ENCODE measurements around the gene HGF.

Gene HGF

DNA sequence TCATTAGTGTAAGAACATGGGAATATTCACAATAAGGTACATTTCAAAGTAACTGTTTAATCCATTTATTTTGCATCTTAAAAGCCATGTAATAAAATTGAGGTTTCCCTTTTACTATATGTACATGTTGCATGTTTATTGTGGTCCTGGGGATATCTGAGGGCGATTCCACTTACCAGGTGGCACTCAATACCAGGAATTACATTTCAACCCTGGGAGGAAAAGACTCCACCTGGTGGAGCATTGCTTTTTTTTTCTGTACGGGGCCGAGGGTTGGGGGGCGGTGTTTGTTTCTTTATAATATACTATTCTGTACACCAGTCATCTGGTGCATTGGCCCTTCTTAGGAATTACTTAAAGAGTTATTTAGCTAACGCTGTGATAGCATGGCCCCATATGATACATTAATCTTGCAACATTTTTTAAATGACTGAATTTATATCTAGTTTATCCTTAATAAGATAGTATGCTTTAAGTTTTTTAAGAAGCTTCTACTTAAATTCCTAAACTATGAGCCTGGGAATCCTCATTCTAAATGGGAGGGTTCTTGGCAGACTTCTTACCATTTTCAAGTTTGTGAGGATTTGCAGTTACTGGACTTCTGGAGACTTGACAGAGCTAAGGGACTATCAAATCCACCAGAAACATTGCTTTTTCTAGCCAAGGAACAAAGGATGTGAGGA, 7.2 kb upstream of the HGF start:
- in situ Hi-C loops (cut with MboI; ENCODE audit: low sequenced_read_pairs): no loop called here

DNA sequence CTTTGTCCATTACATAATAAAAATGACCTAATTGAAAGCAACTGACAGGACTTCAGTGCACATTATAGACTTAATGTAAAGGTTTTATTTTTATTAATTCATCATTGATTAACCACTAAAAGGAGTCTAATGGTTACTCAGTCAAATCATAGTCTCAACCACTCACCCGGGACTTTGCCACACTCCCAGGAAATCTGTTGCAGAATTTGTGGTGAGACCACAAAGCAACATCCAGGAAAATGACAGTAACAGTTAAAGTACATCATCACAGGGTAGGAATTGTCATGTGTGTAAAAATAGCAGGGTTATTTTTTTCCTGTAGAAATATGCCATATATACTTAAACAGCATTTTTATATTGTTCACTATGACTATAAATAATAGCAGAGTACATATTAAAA, 6.3 kb upstream of the HGF start:
- in situ Hi-C loops (cut with MboI; ENCODE audit: low sequenced_read_pairs): no loop called here

DNA sequence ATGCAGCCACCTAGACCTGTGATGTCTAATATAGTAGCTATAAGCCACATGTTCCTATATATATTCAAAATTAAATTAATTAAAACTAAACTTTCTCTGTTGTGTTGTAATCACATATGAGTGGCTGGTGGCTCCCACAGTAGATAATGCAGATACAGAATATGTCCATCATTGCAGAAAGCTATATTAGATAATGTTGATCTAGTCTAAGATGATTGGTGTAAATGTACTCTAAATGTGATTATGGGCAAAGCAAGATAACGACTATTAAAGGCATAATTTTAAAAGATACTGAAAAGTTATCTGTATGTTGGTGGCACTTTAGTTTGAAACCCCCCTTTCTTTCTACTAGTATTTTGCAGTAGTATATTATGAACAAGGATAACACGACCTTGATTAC, 5.7 kb upstream of the HGF start:
- in situ Hi-C loops (cut with MboI; ENCODE audit: low sequenced_read_pairs): no loop called here

DNA sequence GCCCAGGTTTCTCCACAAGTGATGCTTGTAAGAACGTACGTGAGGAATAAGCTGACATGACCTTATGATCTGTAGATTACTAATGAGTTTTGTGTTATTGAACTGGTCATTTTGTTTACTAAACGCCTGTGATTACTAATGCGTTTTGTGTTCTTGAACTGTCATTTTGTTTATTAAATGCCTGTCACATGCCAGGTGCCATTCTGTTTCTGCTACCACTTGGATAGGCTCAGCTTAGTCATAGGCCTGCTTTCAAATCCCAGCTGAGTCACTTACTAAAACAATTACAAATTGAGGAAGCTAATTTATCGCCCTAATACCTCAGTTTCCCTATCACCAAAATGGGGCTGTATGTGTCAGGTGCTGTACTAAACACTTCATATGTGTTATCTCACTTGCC, 4.7 kb upstream of the HGF start:
- in situ Hi-C loops (cut with MboI; ENCODE audit: low sequenced_read_pairs): no loop called here

DNA sequence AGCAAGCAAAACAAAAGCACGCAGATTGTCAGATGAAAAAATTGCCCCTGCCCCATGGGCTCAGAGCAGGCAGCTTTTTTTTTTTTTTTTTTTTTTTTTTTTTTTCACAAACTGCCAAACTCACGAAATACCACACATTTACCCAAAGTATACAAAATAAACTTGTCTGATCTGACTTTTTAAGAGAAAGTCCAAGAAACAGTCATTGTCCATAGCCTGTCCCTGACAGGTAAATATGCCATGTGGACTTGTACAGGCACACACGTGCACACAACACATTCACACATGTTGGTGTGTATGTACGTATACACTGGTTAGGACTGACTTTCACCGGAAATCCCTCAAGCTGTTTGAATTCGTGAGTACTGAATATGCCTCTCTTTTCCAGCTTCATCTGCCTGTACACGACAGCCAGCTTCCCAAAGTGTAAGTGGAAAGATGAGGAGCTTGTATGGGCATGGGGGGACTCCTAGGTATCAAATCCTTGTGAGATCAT, 929 bp upstream of the HGF start:
- in situ Hi-C loops (cut with MboI; ENCODE audit: low sequenced_read_pairs): no loop called here

DNA sequence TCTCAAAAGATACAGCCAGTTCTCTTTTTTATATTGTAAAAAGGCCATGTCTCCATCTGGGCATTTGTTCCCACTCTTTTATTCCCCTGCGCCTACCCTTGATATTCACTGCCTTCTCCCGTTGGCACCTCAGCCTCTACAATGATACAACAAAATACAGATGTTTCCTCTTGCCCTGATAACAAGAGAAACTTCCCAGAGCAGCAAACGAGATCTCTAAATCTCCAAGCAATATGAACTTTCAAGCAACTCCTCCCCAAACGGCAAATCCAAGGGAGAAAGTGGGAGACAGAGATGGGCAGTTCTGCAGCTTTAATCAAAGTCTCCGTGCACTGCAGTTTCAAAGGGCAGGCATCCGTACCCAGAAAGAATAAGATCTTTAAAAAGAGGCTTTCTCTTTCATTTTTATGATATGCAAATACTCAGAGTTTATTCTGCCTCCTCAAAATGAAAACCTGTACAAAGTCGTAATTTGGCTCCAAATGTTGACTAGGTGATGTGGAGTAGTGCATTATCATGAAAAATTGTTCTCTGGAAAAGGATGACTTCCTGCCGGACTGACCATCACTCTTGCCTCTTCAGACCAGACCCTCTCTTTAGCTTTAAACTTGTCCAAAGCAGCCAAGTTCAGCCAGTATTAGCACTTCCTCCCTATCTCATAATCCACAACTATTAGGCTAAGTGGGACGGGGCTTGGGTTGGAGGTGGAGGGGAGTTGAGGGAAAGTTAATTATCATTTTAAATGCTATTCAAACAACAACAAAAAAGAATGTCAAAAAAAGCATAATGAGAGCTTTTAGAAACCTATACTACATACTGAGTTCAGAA, 682 bp downstream of the HGF start:
- in situ Hi-C loops (cut with MboI; ENCODE audit: low sequenced_read_pairs): no loop called here

DNA sequence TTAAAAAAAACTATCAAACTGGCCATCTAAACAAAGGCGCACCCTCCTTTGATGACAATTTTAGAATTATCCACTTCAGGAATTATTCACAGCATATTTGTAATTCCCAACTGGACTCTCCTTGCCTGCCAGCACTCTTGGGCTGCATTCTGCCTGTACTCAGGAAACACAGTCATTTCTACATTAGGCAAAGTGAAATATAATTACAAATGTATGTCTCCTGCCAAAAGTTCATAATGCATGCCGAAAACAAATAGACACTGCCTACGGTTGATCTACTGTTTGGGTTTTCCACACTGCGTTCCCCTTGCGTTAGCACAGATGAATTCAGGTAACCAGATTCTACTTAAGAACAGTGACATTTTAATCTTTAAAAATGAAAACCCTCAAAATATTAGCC, 1.9 kb downstream of the HGF start:
- in situ Hi-C loops (cut with MboI; ENCODE audit: low sequenced_read_pairs): no loop called here

DNA sequence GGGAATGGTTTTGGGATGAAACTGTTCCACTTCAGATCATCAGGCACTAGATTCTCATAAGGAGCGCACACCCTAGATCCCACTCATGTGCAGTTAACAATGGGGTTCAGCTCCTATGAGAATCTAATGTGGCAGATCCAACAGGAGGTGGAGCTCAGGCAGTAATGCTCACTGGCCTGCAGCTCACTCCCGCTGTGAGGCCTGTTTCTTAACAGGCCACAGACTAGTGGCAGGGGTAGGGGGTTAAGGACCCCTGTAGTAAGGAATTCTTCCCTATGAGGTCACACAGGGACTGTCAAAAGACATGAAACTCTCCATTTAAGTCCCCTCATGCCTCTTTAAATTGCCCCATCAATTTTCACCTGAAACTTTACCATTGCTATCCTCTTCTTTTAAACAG, 8.0 kb downstream of the HGF start:
- in situ Hi-C loops (cut with MboI; ENCODE audit: low sequenced_read_pairs): no loop called here

DNA sequence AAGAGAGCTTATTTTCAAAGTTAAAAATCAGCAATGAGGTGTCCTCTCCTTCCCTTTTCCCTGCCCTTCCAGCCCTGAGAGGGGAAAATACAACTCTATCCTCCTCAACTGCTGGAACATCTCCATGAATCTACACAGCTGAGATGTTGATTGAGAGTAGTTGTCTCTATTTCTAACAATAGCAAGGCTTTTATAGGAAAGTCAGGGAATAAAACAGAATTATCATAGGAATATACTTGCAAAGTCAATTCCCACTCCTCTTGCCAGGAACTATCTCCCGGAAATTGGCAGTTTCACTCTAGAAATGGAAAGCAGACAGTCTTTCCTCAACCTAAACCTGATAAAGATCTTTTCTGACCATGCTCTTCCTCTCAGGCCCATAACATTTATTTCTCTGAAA, 8.8 kb downstream of the HGF start:
- in situ Hi-C loops (cut with MboI; ENCODE audit: low sequenced_read_pairs): no loop called here

DNA sequence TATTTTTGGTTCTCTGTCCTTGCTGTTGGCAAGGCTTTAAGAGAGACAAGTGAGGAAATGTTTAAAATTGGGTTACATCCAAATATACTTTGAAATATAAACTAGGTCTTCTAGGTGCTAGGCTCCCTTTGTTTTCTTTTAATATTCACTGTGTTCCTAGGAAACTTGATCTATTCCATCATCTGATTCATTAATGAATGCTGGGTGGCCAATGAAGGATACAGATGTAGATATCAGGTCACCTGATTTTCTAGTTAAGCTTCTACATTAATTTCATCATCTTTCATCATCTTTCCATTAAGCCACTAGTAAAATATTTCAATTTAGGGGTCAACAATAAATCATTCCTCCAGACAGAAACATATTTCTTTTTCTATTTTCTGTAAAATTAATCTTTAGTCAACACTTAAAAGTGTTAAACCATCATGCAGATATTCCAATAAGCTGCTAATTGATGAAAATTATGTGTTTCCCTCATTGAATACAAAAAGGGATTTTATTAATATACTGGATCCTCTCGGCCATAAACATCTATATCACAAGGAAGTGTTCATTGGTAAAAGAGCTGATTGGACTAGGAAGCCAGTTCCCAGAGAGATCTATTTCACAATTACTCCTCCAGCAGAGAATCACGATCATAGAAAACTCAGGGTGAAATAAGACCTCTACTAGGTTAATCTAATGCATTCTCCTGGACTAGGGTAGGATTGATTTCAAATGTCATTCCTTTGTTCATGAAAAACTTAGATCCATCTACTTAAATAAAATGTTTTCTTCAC, 14.7 kb downstream of the HGF start:
- in situ Hi-C loops (cut with MboI; ENCODE audit: low sequenced_read_pairs): no loop called here

DNA sequence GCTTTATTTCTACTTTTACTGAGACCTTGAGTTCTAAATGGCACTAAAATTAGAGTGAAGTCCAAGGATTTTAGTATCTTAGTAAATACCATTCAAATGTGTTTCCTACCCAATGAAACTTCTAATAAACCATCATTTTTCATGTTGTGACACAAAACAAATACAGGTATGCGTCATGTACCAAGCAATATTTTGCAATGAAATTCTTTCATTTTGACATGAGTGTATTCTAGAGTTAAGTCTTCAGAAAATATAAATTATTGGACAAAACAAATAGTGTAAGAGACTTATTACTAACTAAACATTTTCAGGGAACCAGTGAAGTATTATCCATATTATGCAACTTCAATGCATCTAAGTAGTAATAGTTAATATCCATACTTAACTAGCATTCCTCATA, 16.5 kb downstream of the HGF start:
- in situ Hi-C loops (cut with MboI; ENCODE audit: low sequenced_read_pairs): no loop called here

DNA sequence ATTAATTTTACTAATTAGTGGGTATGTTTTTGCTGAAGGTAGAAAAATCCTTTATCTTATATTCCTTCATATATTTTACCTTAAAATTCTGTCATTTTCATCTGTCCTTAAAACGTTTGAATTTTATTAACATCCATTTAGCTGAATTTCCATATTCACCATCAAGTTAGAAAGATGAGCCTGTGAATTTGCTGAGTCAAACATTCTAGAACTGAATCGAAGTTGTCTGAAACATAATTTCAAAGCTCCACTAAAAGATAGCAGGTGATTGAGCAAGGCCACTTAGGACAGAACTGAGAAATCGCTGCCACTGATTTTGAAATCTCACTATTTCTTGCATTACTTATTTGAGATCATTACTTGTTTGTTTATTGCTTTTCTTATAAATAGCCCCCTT, 17.5 kb downstream of the HGF start:
- in situ Hi-C loops (cut with MboI; ENCODE audit: low sequenced_read_pairs): no loop called here

DNA sequence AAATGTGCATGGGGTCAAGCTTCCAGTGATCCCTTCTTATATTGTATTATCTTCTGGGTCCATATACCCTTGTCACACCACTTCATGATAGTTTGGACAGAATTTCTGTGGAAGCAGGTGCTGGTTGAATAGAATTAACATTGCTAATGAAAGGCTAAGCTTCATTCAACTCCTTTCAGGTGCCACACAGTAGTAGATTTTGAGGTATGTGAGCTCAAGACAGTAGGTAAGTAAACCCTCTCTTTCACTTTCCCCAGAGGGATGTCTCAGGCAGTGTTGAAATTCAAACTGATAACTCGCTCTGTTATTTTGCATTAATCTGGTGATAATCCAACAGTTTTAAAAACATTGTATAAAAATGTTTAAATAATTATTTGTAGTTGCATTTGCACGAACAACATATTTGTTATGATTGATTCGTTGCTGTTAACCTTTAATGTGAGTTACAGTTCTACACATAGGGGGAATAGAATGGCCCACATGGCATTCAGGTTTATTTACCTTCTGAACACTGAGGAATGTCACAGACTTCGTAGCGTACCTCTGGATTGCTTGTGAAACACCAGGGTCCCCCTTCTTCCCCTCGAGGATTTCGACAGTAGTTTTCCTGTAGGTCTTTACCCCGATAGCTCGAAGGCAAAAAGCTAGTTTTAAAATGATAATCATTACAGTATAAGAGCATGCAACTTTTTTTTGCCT, 18.1 kb downstream of the HGF start:
- in situ Hi-C loops (cut with MboI; ENCODE audit: low sequenced_read_pairs): no loop called here

DNA sequence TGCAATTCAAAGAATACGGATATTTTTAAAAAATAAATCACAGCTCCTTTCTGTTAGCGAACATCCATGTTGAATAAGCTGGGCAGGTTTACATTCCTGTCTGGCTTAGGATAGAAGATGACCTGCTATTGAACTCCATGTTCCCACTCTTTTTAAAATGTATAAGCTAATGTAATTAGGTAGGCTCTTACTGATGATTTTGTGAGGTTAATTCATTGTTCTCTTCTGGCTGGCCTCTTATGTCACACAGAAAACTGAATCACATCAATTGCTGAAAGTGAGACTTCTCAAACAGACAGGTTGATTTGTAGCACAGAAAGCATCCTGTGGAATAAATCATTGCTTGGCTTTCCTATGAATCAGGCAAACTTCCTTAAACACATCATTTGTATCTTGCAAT, 24.2 kb downstream of the HGF start:
- in situ Hi-C loops (cut with MboI; ENCODE audit: low sequenced_read_pairs): no loop called here

DNA sequence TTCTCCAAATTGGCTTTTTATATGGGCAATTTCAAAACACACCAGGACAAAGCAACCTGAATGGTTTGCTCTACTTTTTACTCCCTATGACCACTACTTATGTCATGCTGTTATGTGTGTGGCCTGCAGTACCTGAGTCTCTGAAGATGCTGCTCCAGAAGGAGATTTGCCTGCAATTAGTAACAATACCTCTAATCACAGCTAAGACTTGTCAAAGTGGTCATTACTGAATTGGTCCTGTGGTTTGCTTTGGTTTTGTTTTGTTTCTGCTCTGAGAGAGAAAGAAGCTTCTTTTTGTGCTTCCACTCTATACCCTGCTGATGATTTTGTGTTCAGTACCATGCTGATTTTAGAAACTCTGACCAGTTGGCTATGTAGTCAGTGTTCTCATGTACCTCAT, 25.5 kb downstream of the HGF start:
- in situ Hi-C loops (cut with MboI; ENCODE audit: low sequenced_read_pairs): no loop called here

DNA sequence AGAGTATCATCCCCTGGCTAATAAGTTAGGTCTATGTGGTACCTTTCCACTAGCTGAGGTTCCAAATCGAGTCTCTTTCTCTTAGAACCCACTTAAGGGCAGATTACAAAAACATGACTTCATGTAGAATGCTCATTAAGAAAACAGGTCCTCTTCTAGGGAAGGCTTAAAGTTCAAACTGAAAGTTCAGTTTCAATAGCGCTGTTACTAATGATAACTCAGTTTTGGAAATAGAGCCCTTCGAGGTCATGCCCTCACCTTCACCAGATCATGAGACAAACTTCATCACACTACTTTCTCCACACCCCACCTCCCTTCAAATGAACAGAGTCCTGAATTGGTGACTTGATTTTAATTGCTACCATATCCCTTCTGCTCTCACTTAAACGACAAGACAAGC, 26.2 kb downstream of the HGF start:
- in situ Hi-C loops (cut with MboI; ENCODE audit: low sequenced_read_pairs): no loop called here

DNA sequence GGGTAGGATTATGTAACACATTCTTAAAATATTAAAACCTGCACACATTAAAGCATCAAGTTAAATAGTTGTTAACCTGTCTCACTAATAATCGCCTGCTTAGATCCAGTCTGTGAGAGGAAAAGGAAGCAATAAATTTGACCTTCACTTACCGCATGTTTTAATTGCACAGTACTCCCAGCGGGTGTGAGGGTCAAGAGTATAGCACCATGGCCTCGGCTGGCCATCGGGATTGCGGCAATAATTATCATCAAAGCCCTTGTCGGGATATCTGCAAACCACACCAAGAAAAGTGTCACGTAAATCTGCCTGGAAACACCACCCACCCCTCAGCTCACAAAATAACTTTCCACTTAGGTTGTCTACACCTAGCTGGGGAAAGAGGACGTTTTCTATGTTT, 26.6 kb downstream of the HGF start:
- in situ Hi-C loops (cut with MboI; ENCODE audit: low sequenced_read_pairs): no loop called here

DNA sequence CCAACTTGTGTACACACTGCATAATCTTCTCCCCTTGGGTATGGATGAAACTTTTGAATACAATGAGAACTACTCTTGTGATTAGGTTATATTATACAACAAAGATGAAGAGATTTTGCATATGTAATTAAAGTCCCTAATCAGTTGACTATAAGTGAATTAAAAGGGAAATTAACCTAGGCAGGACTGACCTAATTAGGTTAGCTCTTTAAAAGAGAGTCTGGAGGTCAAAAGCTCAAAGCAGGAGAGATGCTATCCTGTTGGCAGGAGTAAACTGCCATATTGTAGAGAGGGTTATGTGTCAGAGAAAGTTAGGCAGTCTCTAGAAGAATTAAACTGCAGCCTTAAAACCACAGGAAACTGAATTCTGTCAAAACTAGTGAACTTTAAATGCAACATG, 29.4 kb downstream of the HGF start:
- in situ Hi-C loops (cut with MboI; ENCODE audit: low sequenced_read_pairs): no loop called here

DNA sequence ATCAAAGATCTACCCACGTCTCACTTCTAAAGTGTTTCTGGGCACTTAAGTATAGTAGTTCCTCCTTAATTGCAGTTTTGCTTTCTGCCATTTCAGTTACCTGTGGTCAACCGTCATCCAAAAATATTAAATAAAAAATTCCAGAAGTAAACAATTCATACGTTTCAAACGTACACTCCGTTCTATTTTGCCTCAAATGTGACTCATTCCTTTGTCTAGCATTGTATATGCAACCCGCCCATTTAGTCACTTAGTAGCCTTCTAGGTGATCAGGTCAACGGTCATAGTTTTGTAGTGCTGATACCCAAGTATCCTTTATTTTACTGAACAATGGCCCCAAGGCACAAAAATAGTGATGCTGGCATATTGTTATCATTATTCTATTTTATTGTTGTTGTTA, 33.8 kb downstream of the HGF start:
- in situ Hi-C loops (cut with MboI; ENCODE audit: low sequenced_read_pairs): no loop called here

DNA sequence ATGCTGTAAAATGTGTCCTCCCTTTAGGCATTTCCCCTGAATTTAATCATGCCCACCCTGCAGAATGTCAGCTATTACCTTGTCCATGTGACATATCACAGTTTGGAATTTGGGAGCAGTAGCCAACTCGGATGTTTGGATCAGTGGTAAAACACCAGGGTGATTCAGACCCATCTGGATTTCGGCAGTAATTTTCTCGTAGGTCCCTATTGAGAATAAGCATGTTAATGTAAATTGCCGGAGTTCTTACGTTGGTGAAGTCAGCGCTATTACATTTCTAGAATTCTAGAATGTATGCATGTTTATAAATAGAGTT, 44.1 kb downstream of the HGF start:
- in situ Hi-C loops (cut with MboI; ENCODE audit: low sequenced_read_pairs): no loop called here
